Measurements from ENCODE around the gene FAM98C.
"Not testable (repeated sequence)": the region's sequence is repeated elsewhere in the genome, so short reads cannot be mapped to it uniquely, and the experiment has no call there.

FAM98C gene

GRCh38 chr19:38411041-38411712 is 8.3 kb downstream of the FAM98C start:
- H3K36me3 ChIP-seq (replicated peaks; ENCODE audit: low read depth, low read length), result peaks cover 64% of the 10 kb centered on the region
- H4K20me1 ChIP-seq (ENCODE audit: insufficient read depth, low read length), result no peaks in the 10 kb centered on the region
- H3K4me1 ChIP-seq (ENCODE audit: low read length), result no peaks in the 10 kb centered on the region
- no peak overlapping the region for H3K4me2 ChIP-seq (ENCODE audit: low read length)
- no peak overlapping the region for H3K9ac ChIP-seq (ENCODE audit: low read length)
- no peaks in the 10 kb centered on the region for H3K9me3 ChIP-seq (ENCODE audit: insufficient read depth, low read length)
- H3K27me3 ChIP-seq (ENCODE audit: low read depth, low read length), result no peaks in the 10 kb centered on the region
- H3K79me2 ChIP-seq (ENCODE audit: low read length), result no peaks in the 10 kb centered on the region
- H3K27ac ChIP-seq (ENCODE audit: low read length), result no peak overlapping the region
- no peak for TF ChIP-seq CTCF (IDR thresholded peaks at IDR 0.05; ENCODE audit: low read depth, low read length)
- no peak overlapping the region for H2AFZ ChIP-seq (ENCODE audit: low read depth, low read length)
- no peak overlapping the region for H3K4me3 ChIP-seq (ENCODE audit: low read length)

GRCh38 chr19:38411898-38412297 is 9.0 kb downstream of the FAM98C start:
- H3K4me1 ChIP-seq (ENCODE audit: low read length); H2AFZ ChIP-seq (ENCODE audit: low read depth, low read length); H3K79me2 ChIP-seq (ENCODE audit: low read length); H3K27me3 ChIP-seq (ENCODE audit: low read depth, low read length); H3K4me2 ChIP-seq (ENCODE audit: low read length); H3K27ac ChIP-seq (ENCODE audit: low read length); H3K9ac ChIP-seq (ENCODE audit: low read length); H3K9me3 ChIP-seq (ENCODE audit: insufficient read depth, low read length); H4K20me1 ChIP-seq (ENCODE audit: insufficient read depth, low read length); H3K4me3 ChIP-seq (ENCODE audit: low read length): not testable (repeated sequence)
- peaks cover 65% of the 10 kb centered on the region for H3K36me3 ChIP-seq (replicated peaks; ENCODE audit: low read depth, low read length)

GRCh38 chr19:38412491-38412890 is 9.6 kb downstream of the FAM98C start:
- Histone ChIP-seq H3K4me3 (ENCODE audit: low read length) (no peak overlapping the region), H3K4me1 (ENCODE audit: low read length) (peaks cover 8% of the 10 kb centered on the region), H2AFZ (ENCODE audit: low read depth, low read length) (no peak overlapping the region), H3K27ac (ENCODE audit: low read length) (no peak overlapping the region), H4K20me1 (ENCODE audit: insufficient read depth, low read length) (no peaks in the 10 kb centered on the region), H3K36me3 (replicated peaks; ENCODE audit: low read depth, low read length) (peaks cover 67% of the 10 kb centered on the region), H3K79me2 (ENCODE audit: low read length) (no peaks in the 10 kb centered on the region), H3K4me2 (ENCODE audit: low read length) (no peak overlapping the region), H3K9ac (ENCODE audit: low read length) (no peak overlapping the region), H3K27me3 (ENCODE audit: low read depth, low read length) (no peaks in the 10 kb centered on the region), H3K9me3 (ENCODE audit: insufficient read depth, low read length) (no peaks in the 10 kb centered on the region)
- TF ChIP-seq CTCF (IDR thresholded peaks at IDR 0.05; ENCODE audit: low read depth, low read length) (no peak), EZH2phosphoT487 (IDR thresholded peaks at IDR 0.05; ENCODE audit: low read depth) (no peak)

GRCh38 chr19:38412961-38413360 is 10.1 kb downstream of the FAM98C start:
- peaks cover 13% of the 10 kb centered on the region for H3K4me1 ChIP-seq (ENCODE audit: low read length)

More at GRCh38 chr19:38412961-38413360, 10.1 kb downstream of the FAM98C start:
- TF ChIP-seq EZH2phosphoT487 (IDR thresholded peaks at IDR 0.05; ENCODE audit: low read depth) (no peak), CTCF (IDR thresholded peaks at IDR 0.05; ENCODE audit: low read depth, low read length) (no peak)
- H3K4me3 ChIP-seq (ENCODE audit: low read length), result no peak overlapping the region
- H4K20me1 ChIP-seq (ENCODE audit: insufficient read depth, low read length), result no peaks in the 10 kb centered on the region
- H3K4me2 ChIP-seq (ENCODE audit: low read length), result no peak overlapping the region
- H3K27ac ChIP-seq (ENCODE audit: low read length), result no peak overlapping the region
- H3K27me3 ChIP-seq (ENCODE audit: low read depth, low read length), result no peaks in the 10 kb centered on the region
- no peaks in the 10 kb centered on the region for H3K9me3 ChIP-seq (ENCODE audit: insufficient read depth, low read length)
- no peaks in the 10 kb centered on the region for H3K79me2 ChIP-seq (ENCODE audit: low read length)
- H2AFZ ChIP-seq (ENCODE audit: low read depth, low read length), result no peak overlapping the region
- peaks cover 64% of the 10 kb centered on the region for H3K36me3 ChIP-seq (replicated peaks; ENCODE audit: low read depth, low read length)
- no peak overlapping the region for H3K9ac ChIP-seq (ENCODE audit: low read length)

Data from OCI-LY3 (cell line).